HG03097 (cell line): Measurements from ENCODE around the gene TSPAN4.

ENCODE experiments used
- ATAC-seq: cut with Tn5 transposase; IDR thresholded peaks from one replicate; pipeline ENCODE4 v1.9.1; 2021; ENCODE audit not compliant: unreplicated experiment, low FRiP score

TSPAN4 gene

DNA sequence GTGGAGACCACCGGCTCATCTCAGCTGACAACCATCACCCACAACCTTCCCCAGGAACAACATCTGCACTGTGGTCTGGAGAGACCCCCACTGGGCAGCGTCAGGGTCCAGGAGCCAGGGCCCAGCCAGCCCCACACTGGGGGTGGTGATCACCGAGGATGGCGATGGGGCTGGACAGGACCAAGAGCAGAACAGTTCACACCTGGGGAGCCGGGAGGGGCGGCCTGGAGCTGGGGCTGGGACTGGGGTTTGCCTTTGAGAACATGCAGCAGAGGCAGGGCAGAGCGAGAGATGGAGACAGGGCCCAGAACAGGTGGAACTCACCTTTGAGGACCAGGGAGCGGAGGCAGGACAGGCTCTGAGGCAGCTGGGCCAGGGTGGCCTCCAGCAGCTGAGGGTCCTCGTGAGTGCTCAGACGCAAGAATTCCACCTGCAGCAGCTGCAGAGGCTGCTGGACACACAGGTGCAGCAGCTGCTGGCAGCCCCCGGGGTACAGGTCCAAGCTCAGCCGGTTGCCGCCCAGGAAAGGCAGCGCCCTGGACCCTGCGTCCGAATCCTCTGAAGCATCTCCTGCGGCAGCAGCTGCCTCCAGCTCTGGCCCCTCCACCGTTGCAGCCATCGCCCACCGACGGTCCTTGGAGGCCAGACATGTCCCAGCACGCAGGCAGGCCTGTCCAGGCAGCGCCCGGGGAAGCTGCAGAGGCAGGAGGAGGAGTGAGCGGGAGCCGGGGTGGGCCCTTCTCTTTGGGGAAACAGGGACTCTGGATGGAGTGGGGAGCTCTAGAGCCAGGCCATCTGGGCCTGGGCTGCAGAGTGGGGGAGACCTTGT, 38.7 kb upstream of the TSPAN4 start:
- no peak for ATAC-seq

- no peak for ATAC-seq
Observed at GRCh38 chr11:804599-804964, 38.1 kb upstream of the TSPAN4 start.

GRCh38 chr11:808427-809286, 34.0 kb upstream of the TSPAN4 start:
- ATAC-seq: no peak

DNA sequence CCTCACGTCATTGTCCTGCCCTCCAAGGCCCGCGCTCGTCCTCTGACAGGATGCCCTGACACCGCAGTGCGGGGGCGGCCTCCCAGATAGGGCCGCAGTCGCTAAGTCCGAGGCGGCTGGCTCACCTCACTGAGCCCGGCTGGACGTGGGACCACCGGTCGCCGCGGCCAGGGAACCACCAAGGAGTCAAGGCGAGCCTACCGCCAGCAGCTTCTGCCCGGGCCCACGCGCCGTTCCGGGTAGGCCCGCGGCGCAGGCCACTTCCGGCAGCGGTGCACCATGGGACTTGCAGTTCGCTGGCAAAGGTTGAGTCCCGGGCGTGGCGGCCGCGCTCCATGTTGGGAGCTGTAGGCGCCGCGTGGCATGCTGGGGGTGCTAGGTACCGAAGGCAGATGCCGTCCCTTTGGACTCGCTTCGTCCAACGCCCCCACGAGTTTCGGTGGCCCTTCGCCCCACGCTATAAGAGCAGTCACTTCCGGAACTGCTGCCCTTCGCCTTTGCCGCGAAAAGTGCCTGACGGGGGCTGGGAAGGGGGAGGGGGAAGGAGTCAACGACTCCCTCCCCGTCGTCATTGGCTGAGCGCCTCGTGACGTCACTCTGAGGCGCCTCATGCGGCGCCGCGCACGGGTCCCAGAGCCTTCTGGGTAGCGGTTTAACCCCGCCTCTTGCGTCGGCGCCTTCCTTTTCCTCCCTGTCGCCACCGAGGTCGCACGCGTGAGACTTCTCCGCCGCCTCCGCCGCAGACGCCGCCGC, 33.2 kb upstream of the TSPAN4 start, which contains the start of gene RPLP2:
Gene RPLP2, plus strand, starts transcription at position 681 of the 753 bp plus-strand sequence. CDS start 268 bp downstream, outside the sequence.
- ATAC-seq: peak; percentile 69

DNA sequence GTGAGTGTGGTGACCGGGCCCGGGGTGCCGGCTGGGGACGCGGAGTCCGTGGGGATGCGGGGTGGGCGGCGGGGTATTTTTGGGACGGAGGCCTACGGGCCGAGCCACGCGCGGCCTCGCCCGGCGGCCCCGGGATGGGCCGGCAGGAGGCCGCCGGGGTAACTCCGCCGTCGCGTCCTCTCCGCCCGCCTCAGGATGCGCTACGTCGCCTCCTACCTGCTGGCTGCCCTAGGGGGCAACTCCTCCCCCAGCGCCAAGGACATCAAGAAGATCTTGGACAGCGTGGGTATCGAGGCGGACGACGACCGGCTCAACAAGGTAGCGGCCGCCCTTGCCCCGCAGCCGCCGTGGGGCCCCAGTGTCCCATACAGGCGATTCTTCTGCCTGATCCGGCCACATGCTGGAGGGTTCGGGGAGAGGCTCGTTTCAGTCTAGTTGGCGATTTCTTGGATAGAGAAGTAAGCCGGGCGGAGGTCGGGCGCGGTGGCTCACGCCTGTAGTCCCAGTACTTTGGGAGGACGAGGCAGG, 32.5 kb upstream of the TSPAN4 start:
- no peak for ATAC-seq

DNA sequence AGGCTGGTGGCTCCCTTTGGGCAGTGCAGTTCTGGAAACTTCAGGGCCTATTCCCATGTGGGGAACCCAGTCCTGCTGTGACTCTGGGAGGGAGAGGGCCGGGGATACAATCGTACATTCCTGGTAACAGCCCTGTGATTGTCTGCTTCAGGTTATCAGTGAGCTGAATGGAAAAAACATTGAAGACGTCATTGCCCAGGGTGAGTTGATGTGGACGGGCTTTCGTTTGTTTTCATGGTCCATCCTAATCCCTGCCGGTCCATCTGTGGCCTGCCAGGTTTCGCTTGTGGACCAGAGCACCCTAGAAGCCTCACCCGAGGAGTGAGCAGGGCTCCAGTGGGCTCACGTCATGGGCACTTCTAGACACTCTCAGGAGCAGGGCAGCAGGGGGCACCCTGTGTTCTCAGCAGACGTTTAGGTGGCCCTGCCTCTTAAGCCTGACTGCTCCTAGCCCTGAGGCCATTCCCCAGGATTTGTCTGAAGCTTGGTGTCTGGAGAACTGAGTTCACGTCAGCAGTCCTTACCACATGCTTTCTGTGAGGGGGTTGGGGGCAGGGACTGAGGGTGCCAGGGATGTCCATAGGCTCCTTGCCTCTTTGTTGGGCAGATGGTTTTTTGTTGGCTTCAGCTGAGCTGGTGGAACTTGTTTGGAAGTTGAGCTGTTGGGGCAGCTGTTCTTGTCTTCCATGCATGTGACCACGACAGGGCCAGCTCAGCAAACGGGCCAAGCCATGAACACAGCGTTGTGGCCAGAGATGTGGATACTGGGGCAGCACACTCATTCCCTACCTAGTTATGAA, 31.0 kb upstream of the TSPAN4 start:
- no peak for ATAC-seq

DNA sequence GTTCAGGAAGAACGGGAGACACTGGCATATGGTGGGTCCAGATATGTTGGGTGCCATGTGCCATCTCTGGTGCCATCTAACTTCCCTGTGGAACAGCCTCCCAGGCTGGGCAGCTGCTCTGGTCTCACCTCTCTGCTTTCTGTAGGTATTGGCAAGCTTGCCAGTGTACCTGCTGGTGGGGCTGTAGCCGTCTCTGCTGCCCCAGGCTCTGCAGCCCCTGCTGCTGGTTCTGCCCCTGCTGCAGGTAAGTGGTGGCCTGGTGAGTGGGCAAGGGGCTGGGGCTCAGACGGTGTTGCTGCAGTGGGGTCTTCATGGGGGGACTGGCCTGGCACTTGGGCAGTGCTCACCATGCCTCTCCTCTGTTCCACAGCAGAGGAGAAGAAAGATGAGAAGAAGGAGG, 30.3 kb upstream of the TSPAN4 start:
- no peak for ATAC-seq

GRCh38 chr11:813072-813455, 29.6 kb upstream of the TSPAN4 start:
- no peak for ATAC-seq

DNA sequence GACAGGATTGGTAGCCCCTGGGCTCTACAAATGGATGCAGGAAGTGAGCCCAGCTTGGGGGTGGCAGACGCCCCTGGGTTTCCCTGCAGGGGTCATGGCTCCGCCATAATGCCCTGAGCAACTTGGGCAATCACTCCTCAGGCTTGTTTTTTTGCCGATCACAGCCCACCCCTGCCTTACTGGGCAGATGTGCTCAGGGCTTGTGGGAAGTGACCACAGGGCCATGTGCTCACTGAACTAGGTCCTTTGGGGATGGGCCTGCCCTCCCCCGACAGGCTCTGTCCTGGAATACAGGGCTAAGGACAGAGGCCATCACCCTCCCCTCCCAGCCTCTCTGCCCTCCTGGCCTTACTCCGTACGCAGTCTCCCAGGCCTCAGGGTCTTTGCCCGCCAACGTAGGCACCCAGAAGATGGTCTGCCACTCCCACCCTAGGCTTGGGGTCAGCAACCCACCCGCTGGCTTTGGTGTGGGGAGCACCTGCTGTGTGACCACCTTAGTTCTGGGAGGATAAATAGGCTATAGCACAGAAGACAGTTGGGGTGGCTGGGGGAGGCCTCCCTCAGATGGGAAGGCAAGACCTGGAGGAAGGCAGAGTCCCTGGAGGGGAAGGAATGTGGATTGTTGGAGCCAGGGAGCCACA, 29.1 kb upstream of the TSPAN4 start:
- no peak for ATAC-seq

GRCh38 chr11:815675-816432, 26.8 kb upstream of the TSPAN4 start:
- ATAC-seq: no peak

GRCh38 chr11:816433-816779, 26.2 kb upstream of the TSPAN4 start:
- ATAC-seq: no peak

DNA sequence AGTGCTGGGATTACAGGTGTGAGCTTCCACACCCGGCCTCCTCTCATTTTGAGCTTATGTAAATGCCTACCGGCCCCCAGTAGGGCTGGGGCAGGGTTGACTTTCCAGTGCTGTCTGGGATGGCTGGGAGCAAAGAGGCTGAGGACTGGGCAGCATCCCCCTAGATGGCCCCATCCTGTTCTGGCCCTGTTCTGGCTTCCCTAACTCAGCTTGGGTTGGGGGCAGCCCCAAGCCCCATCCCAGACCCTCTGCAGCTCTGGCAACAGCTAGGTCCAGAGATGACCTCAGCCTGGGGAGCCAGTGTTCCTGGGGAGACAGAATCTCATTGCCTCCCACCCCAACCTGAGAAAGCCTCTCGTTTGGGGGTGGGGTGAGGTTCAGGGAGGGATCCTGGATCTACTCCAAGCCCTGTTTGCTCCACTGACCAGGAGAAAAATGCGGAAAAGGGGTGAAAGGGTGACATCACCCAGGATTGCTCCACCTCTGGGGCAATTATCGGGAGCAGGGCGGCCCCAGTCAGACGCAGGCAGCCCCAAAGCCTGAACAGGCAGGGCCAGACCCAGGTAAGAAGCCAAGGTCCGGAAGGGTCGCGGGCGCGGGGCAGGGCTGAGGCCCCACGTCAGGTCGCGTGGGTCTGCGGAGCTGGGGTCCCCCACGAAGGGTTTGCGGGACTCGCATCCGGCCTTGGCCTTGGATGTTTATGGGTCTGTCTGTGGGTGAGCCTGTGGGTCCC, 24.1 kb upstream of the TSPAN4 start, which contains the start of gene PNPLA2:
Gene PNPLA2, plus strand, starts transcription at position 519 of the 733 bp plus-strand sequence. CDS start 805 bp downstream, outside the sequence.
- ATAC-seq: peak; percentile 3

DNA sequence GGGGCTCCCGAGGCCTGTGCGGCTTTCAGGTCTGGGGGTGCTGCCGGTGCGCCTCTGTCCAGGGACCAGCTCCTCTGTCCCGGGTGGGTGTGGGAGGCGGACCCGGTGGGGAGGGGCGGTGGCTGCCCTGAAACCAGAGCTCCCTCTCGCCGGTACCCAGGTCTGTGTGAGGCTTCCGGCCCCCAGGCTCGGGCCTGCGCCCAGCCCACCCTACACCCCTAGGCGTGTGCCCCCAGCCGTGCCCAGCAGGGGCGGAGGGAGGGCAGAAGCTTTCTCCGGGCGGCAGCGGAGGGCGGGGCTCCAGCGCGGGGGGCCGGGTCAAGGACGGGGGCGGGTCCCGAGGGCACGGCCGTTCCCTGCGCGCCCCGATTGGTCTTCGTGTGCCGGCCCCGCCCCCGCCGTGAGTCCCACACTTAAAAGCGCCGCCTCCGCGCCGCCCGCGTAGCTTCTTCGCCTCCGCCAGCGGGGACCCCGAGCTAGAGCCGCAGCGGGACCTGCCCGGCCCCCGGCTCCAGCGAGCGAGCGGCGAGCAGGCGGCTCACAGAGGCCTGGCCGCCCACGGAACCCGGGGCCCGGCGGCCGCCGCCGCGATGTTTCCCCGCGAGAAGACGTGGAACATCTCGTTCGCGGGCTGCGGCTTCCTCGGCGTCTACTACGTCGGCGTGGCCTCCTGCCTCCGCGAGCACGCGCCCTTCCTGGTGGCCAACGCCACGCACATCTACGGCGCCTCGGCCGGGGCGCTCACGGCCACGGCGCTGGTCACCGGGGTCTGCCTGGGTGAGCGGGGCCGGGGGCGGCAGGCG, 23.3 kb upstream of the TSPAN4 start:
- peak; percentile 60 for ATAC-seq

DNA sequence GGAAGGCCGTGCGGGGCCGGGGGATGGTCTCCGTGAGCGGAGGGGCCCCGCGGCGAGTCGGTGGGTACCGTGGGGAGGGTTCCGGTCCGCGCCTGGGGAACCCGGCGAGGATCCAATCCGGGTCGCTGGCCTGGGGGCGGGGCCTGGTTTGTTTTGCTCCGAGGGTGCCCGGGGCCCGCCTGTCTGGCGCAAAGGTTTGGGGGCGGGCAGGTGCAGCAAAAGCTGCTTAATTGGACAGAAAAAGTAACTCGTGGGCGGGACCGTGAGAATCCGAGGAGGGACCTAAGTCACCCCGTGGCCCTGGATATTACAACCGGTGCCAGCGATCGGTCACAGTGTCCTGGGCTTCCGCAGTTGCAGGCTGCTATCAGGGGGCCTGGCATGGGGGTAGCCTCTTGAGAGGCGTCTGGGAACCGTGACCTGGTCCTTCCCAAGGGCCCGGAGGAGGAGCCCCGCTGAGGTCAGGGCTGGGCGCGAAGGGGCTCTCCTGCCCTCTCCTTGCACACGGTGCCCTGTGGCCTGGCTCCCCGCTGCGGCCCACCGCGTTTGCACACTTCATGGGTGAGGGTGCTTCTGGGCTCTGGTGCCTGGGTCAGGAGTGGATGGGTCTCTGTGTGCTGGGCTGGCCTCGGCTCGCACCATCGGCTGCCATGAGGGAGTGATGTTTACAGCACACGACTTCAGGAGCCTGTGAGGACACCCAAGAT, 22.6 kb upstream of the TSPAN4 start:
- ATAC-seq: peak; percentile 50

GRCh38 chr11:820655-821511, 21.8 kb upstream of the TSPAN4 start:
- ATAC-seq: no peak
